Smooth muscle cell (in vitro differentiated cells): Measurements from ENCODE around the gene ZNF441. TPM values are rescaled to one million over a fixed set of nuclear protein-coding genes. Genes with fewer than 3 reads are reported as not detected.

ENCODE experiments used
- DNase-seq: peaks from one replicate; lab custom pipeline; 2025; ENCODE audit not compliant: unreplicated experiment; lab: John Stamatoyannopoulos, UW
- H2AFZ ChIP-seq: fragments of 200-600 bp; sonication (generic); 2 replicates; pipeline ENCODE4 v1.6.0; 2016; ENCODE audit warnings: antibody characterized with exemption, low read depth, mild to moderate bottlenecking
- H3F3A ChIP-seq: fragments of 200-600 bp; sonication (generic); 2 replicates; pipeline ENCODE4 v1.6.0; 2017; ENCODE audit warnings: antibody characterized with exemption, low read depth
- H3K27ac ChIP-seq: fragments of 200-600 bp; sonication (generic); 2 replicates; pipeline ENCODE4 v1.5.1; 2016; ENCODE audit warnings: low read depth, mild to moderate bottlenecking
- H3K27me3 ChIP-seq: fragments of 200-600 bp; sonication (generic); 2 replicates; pipeline ENCODE4 v1.6.1; 2016; ENCODE audit warnings: low read depth, mild to moderate bottlenecking
- H3K36me3 ChIP-seq: fragments of 200-600 bp; sonication (generic); 2 replicates; pipeline ENCODE4 v1.5.1; 2016; ENCODE audit warnings: low read depth
- H3K4me1 ChIP-seq: fragments of 200-600 bp; sonication (generic); 2 replicates; pipeline ENCODE4 v1.5.1; 2016; ENCODE audit warnings: low read depth
- H3K4me2 ChIP-seq: fragments of 200-600 bp; sonication (generic); 2 replicates; pipeline ENCODE4 v1.6.0; 2016; ENCODE audit warnings: mild to moderate bottlenecking
- H3K4me3 ChIP-seq: fragments of 200-600 bp; sonication (generic); 2 replicates; pipeline ENCODE4 v1.5.1; 2016; ENCODE audit warnings: mild to moderate bottlenecking
- H3K79me2 ChIP-seq: fragments of 200-600 bp; sonication (generic); 2 replicates; pipeline ENCODE4 v1.6.0; 2016; ENCODE audit warnings: low read depth, mild to moderate bottlenecking
- H3K9ac ChIP-seq: fragments of 200-600 bp; sonication (generic); 2 replicates; pipeline ENCODE4 v1.6.0; 2016; ENCODE audit warnings: low read depth
- H3K9me3 ChIP-seq: fragments of 200-600 bp; sonication (generic); replicated peaks from 2 replicates; pipeline ENCODE4 v1.5.1; 2016; ENCODE audit warnings: low read depth
- H4K20me1 ChIP-seq: fragments of 200-600 bp; sonication (generic); 2 replicates; pipeline ENCODE4 v1.6.0; 2016; ENCODE audit warnings: low read depth
- WGBS: methylation state at CpG from one replicate; pipeline ENCODE4 v1.1.7; 2016; ENCODE audit warnings: low lambda C conversion rate; 5-methylcytosine and 5-hydroxymethylcytosine counted together
- polyA plus RNA-seq: library from polyadenylated mRNA; unstranded; fragments of >200 nt; fragmentation: Nextera tagmentation; extraction: Ambion mirVana; gene quantifications from 2 replicates; pipeline ENCODE4 v1.2.1, GENCODE V29; 2016
- total RNA-seq: library from RNA; depleted of rRNA; stranded (reverse); fragments of >200 nt; gene quantifications from 2 replicates; pipeline ENCODE4 v1.2.3, GENCODE V29; 2014
- TF ChIP-seq, protein P1 (sequence below): fragments of 200-600 bp; sonication (generic); IDR thresholded peaks from 2 replicates; pipeline ENCODE4 v1.5.1; 2017; ENCODE audit warnings: borderline replicate concordance, mild to moderate bottlenecking, antibody characterized with exemption; ENCODE audit not compliant: insufficient read depth, poor library complexity, severe bottlenecking

Gene ZNF441
- total and polyA plus RNA-seq, 2 experiments from 2014 or later, result 2.7 to 9.3 TPM

DNA sequence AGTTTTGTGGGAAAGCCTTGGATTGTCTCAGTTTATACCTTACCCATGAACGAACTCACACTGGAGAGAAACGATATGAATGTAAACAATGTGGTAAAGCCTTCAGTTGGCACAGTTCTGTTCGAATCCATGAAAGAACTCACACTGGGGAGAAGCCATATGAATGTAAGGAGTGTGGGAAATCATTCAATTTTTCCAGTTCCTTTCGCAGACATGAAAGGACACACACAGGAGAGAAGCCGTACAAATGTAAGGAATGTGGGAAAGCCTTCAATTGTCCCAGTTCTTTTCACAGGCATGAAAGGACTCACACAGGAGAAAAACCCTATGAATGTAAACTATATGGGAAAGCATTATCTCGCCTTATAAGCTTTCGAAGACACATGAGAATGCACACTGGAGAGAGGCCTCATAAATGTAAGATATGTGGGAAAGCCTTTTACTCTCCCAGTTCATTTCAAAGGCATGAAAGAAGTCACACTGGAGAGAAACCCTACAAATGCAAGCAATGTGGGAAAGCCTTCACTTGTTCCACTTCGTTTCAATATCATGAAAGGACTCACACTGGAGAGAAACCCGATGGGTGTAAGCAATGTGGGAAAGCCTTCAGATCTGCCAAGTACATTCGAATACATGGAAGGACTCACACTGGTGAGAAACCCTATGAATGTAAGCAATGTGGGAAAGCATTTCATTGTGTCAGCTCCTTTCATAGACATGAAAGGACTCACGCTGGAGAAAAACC, 39.7 kb downstream of the ZNF441 start:
- Histone ChIP-seq H3K4me3 (no peak overlapping the region), H3K9ac (no peak overlapping the region), H3K4me2 (no peak overlapping the region), H3F3A (no peaks in the 10 kb centered on the region), H3K36me3 (peaks cover 44% of the 10 kb centered on the region), H3K27ac (no peak overlapping the region), H3K79me2 (no peaks in the 10 kb centered on the region), H3K27me3 (no peaks in the 10 kb centered on the region), H3K4me1 (no peaks in the 10 kb centered on the region), H4K20me1 (no peaks in the 10 kb centered on the region), H2AFZ (no peak overlapping the region), H3K9me3 (peaks cover 32% of the 10 kb centered on the region)
- TF ChIP-seq, protein P1, sequence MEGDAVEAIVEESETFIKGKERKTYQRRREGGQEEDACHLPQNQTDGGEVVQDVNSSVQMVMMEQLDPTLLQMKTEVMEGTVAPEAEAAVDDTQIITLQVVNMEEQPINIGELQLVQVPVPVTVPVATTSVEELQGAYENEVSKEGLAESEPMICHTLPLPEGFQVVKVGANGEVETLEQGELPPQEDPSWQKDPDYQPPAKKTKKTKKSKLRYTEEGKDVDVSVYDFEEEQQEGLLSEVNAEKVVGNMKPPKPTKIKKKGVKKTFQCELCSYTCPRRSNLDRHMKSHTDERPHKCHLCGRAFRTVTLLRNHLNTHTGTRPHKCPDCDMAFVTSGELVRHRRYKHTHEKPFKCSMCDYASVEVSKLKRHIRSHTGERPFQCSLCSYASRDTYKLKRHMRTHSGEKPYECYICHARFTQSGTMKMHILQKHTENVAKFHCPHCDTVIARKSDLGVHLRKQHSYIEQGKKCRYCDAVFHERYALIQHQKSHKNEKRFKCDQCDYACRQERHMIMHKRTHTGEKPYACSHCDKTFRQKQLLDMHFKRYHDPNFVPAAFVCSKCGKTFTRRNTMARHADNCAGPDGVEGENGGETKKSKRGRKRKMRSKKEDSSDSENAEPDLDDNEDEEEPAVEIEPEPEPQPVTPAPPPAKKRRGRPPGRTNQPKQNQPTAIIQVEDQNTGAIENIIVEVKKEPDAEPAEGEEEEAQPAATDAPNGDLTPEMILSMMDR, result no peak
- 91% methylated on average over 11 of the region's 11 CpGs for WGBS
- no peak for DNase-seq

DNA sequence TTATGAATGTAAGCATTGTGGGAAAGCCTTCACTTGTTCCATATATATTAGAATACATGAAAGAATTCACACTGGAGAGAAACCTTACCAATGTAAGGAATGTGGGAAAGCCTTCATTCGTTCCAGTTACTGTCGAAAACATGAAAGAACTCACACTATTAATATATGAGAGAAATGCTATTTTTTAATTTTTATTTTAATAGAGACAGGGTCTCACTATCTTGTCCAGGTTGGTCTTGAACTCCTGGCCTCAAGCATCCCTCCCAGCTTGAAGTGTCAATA, 40.2 kb downstream of the ZNF441 start:
- Histone ChIP-seq H3K79me2 (no peaks in the 10 kb centered on the region), H3K9me3 (peaks cover 32% of the 10 kb centered on the region), H4K20me1 (no peaks in the 10 kb centered on the region), H3K4me3 (no peak overlapping the region), H3K36me3 (peaks cover 44% of the 10 kb centered on the region), H3K4me2 (no peak overlapping the region), H3F3A (no peaks in the 10 kb centered on the region), H3K27me3 (no peaks in the 10 kb centered on the region), H3K27ac (no peak overlapping the region), H3K9ac (no peak overlapping the region), H2AFZ (no peak overlapping the region), H3K4me1 (no peaks in the 10 kb centered on the region)
- DNase-seq, result no peak
- TF ChIP-seq, protein P1, result no peak
- WGBS, result 94% methylated on average over 2 of the region's 2 CpGs

DNA sequence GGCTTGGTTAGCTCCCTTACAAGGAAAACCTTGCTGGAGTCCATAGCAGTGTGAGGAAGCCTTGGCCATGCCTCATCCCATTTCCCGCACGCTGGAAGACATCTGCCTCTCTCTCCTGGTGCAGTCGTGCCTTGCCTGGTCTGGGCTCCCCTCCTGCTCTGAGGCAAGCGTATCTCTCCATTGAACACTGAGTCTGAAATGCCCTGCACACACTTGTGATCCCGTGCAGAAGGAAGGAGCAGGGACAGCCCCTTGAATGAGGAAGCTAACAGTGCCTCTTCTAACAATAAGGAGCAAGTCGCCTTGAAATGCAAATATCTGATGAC, 46.9 kb downstream of the ZNF441 start:
- Histone ChIP-seq H3K4me1 (peaks cover 4% of the 10 kb centered on the region), H4K20me1 (no peaks in the 10 kb centered on the region), H3K36me3 (no peaks in the 10 kb centered on the region), H3K27me3 (no peaks in the 10 kb centered on the region), H3K9ac (no peak overlapping the region), H3K9me3 (no peaks in the 10 kb centered on the region), H3K4me2 (peak overlapping the region; percentile 90), H3K27ac (no peak overlapping the region), H3F3A (peaks cover 2% of the 10 kb centered on the region), H3K4me3 (peak overlapping the region; percentile 66), H2AFZ (peak overlapping the region; percentile 73), H3K79me2 (peaks cover 29% of the 10 kb centered on the region)
- DNase-seq, result no peak
- TF ChIP-seq, protein P1, result no peak
- WGBS, result 11% methylated on average over 6 of the region's 6 CpGs
